ENCODE data around the gene HEBP1. TPM values are rescaled to one million over a fixed set of nuclear protein-coding genes. Genes with fewer than 3 reads are reported as not detected.

HEBP1 gene
- total RNA-seq = 10 to 100 TPM; 25.1 to 70.9 (median 63.7) TPM

DNA sequence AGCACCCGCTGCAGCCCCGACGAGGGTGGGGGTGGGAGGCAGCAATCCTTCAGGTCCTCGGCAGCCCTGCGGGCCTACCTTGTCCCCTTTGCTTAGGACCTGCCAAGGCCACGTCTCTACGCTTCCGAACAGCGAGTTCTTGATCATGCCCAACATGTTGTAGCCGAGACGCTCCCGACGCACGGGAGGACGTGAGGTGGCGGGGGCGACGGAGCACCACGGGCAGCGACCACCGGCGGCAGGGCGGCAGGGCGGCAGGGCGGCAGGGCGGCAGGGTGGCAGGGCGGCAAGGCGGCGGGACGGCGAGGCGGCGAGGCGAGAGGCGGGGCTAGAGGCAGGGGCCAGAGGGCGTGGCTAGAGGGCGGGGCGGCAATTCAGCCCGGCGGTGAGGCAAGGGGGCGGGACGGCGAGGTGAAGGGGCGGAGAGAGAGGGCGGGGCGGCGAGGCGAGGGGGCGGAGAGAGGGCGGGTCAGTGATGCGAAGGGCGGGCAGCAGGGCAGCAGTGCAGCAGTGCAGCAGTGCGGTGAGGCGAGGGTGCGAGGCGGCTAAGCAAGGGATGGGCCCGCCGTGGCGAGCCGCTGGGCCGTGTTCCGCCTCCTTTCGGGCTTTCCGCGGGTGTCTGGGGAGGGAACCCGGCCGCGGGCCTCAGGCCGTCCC lies at the start of gene HEBP1:
Gene HEBP1, minus strand, starts transcription at position 307 of the 657 bp plus-strand sequence. Its CDS starts 151 bp downstream, at position 156.
- no peaks in the 10 kb centered on the region for H3K27me3 ChIP-seq
- TF ChIP-seq POLR2A (IDR thresholded peaks at IDR 0.05) (peak in 3 of 4 donors; percentile 72 to 88 (median 80)), POLR2AphosphoS5 (IDR thresholded peaks at IDR 0.05) (peak; percentile 88 to 90), EP300 (IDR thresholded peaks at IDR 0.05) (no peak)
- TF ChIP-seq, protein P1, sequence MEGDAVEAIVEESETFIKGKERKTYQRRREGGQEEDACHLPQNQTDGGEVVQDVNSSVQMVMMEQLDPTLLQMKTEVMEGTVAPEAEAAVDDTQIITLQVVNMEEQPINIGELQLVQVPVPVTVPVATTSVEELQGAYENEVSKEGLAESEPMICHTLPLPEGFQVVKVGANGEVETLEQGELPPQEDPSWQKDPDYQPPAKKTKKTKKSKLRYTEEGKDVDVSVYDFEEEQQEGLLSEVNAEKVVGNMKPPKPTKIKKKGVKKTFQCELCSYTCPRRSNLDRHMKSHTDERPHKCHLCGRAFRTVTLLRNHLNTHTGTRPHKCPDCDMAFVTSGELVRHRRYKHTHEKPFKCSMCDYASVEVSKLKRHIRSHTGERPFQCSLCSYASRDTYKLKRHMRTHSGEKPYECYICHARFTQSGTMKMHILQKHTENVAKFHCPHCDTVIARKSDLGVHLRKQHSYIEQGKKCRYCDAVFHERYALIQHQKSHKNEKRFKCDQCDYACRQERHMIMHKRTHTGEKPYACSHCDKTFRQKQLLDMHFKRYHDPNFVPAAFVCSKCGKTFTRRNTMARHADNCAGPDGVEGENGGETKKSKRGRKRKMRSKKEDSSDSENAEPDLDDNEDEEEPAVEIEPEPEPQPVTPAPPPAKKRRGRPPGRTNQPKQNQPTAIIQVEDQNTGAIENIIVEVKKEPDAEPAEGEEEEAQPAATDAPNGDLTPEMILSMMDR (IDR thresholded peaks at IDR 0.05) = peak in 3 of 6 experiments; percentile 33 to 45 (median 36)
- whole genome bisulfite sequencing, 2 donors = 0% methylated on average over 3 to 52 of the region's 69 CpGs
- H3K9me3 ChIP-seq = no peaks in the 10 kb centered on the region
- peak within 1 kb of the TSS; percentile 67 to 97 (median 79) for H3K4me3 ChIP-seq
- ATAC-seq (ENCODE audit: low FRiP score in 2 of 2) = peak; percentile 97 to 98
- DNase-seq = peak; percentile 97 to 99
- H3K27ac ChIP-seq = peak within 1 kb of the TSS; percentile 94 to 97 (median 96)
- H3K36me3 ChIP-seq = no peaks in the 10 kb centered on the region
- peaks cover 16 to 42% (median 34%) of the 10 kb centered on the region in 4 donors for H3K4me1 ChIP-seq

DNA sequence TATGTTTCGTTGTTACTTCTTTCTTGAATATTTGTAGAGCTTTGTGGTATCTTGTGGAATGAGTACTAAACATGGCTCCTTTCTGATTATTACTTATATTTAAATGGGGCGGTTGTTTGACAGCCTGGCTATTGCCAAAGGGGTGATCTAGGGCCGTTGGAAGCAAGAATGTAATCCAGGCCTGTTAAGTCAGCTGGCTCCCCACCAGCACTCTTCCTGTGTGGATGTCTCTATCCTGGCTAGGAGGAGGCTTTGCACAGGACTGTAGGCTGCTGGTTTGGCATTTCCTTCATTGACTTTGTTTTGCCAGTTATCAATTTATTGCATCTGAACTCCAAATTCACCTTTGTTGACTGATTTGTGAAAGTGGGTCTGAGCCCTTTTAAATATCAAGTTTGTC lies 49.8 kb upstream of the HEBP1 start:
- H3K27ac ChIP-seq = no peak overlapping the region
- no peak for DNase-seq

DNA sequence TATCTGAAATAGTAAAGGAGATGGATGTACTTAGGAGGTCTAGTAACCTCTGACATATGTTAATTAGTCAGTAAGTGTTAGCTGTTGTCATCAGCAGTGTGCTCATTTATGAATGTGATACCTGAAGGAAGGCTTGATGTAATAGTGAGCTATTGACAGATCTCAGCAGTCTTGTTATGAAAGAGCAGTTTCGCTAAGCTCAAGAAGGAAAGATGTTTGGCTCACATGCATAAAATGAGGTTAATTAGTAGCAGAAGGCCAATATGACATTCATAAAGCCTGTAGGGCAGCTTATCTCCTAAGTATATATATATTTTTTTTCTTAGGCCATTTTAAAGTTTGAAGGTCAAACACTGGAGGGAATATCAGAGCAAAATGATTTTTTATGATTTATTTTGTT lies 46.9 kb upstream of the HEBP1 start:
- WGBS, 2 donors = 66 to 79% methylated on average over 1 of the region's 1 CpG
- H3K27me3 ChIP-seq = no peaks in the 10 kb centered on the region
- no peaks in the 10 kb centered on the region for H3K9me3 ChIP-seq
- no peaks in the 10 kb centered on the region for H3K36me3 ChIP-seq
- ATAC-seq (ENCODE audit: low FRiP score in 2 of 2) = no peak
- TF ChIP-seq POLR2AphosphoS5 (IDR thresholded peaks at IDR 0.05) (no peak), POLR2A (IDR thresholded peaks at IDR 0.05) (no peak), EP300 (IDR thresholded peaks at IDR 0.05) (no peak)
- TF ChIP-seq, protein P1 (IDR thresholded peaks at IDR 0.05) = no peak
- peaks cover 11 to 19% (median 13%) of the 10 kb centered on the region in 4 donors for H3K4me1 ChIP-seq
- no peak for DNase-seq
- H3K4me3 ChIP-seq = no peak overlapping the region
- H3K27ac ChIP-seq = no peak overlapping the region

More for the DNA sequence above, 49.8 kb upstream of the HEBP1 start:
- TF ChIP-seq POLR2A (IDR thresholded peaks at IDR 0.05) (no peak), EP300 (IDR thresholded peaks at IDR 0.05) (no peak), POLR2AphosphoS5 (IDR thresholded peaks at IDR 0.05) (no peak)
- TF ChIP-seq, protein P1 (IDR thresholded peaks at IDR 0.05) = no peak
- 62 to 67% methylated on average over 3 of the region's 3 CpGs for WGBS, 2 donors
- H3K4me1 ChIP-seq = peaks cover 4 to 18% (median 5%) of the 10 kb centered on the region in 4 donors
- H3K27me3 ChIP-seq = no peaks in the 10 kb centered on the region
- no peak overlapping the region for H3K4me3 ChIP-seq
- no peaks in the 10 kb centered on the region for H3K36me3 ChIP-seq
- ATAC-seq (ENCODE audit: low FRiP score in 2 of 2) = no peak
- peaks cover 0 to 5% (median 2%) of the 10 kb centered on the region in 4 donors for H3K9me3 ChIP-seq

- Histone ChIP-seq H3K9me3 (no peaks in the 10 kb centered on the region), H3K4me3 (no peak overlapping the region), H3K36me3 (no peaks in the 10 kb centered on the region), H3K27ac (no peak overlapping the region), H3K4me1 (peaks cover 8 to 16% (median 12%) of the 10 kb centered on the region in 4 donors), H3K27me3 (no peaks in the 10 kb centered on the region)
- DNase-seq (no peak), ATAC-seq (ENCODE audit: low FRiP score in 2 of 2) (no peak)
- WGBS, 2 donors = 93% methylated on average over 8 of the region's 8 CpGs; no CpG with 5 or more reads in 1 of the 2 donors
- TF ChIP-seq POLR2AphosphoS5 (IDR thresholded peaks at IDR 0.05) = no peak
- no peak for TF ChIP-seq EP300 (IDR thresholded peaks at IDR 0.05)
- TF ChIP-seq, protein P1 (IDR thresholded peaks at IDR 0.05) = no peak
- no peak for TF ChIP-seq POLR2A (IDR thresholded peaks at IDR 0.05)
Observed at GRCh38 chr12:13045816-13046215, 45.8 kb upstream of the HEBP1 start.

Data from upper lobe of left lung (tissue), 6 donors.